ENCODE data around the gene ZNF773. TPM values are rescaled to one million over a fixed set of nuclear protein-coding genes. Genes with fewer than 3 reads are reported as not detected.

ZNF773 gene
- total and polyA plus RNA-seq, 10 of the 15 experiments (the other 5 are each of a cell fraction or from before 2014, with no cell fraction given) = 0.21 to 9.1 (median 6.7) TPM

DNA sequence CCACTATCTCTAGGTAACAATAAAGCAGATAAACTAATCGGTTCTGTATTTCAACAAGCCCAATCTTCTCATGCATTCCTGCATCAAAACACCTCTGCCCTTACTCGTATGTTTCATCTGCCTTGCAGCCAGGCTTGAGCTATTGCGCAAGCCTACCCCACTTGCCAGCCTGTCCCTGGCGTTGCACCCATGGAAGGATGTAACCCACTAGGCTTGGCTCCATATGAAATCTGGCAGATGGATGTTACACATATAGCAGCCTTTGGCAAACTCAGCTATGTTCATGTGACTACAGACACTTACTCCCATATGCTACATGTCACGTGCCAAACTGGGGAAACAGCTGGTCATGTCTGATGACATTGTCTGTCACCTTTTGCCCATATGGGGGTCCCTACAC, 15.5 kb downstream of the ZNF773 start:
- H3K4me3 ChIP-seq = no peak overlapping the region
- FAIRE-seq = no peak
- no peak for ATAC-seq
- H3K4me1 ChIP-seq (ENCODE audit: control insufficient read depth, insufficient read depth, low read length) = no peaks in the 10 kb centered on the region
- BruUV-seq (replicated peaks) = no TSS peak
- no peak for DNase-seq (ENCODE audit: low read depth, low spot score)
- no peaks in the 10 kb centered on the region for H3K36me3 ChIP-seq (ENCODE audit: control insufficient read depth in 2 of 2, insufficient read depth in 2 of 2, low read length in 1 of 2)
- SMC1A ChIA-PET (ENCODE audit: uncharacterized antibody, unreplicated experiment) = no interaction called here
- POLR2A ChIA-PET = no interaction called here
- intact Hi-C loops (cut with micrococcal nuclease; ENCODE audit: unreplicated experiment) (no loop called here), in situ Hi-C loops (cut with MboI) (no loop called here)
- peaks cover 9% of the 10 kb centered on the region; the same call in 2 of the 3 replicates for H3K9me3 ChIP-seq (replicated peaks; ENCODE audit: control insufficient read depth, insufficient read depth, low read length)
- H3K79me2 ChIP-seq (ENCODE audit: control insufficient read depth, insufficient read depth, low read length) = no peaks in the 10 kb centered on the region
- RAD21 ChIA-PET (ENCODE audit: unreplicated experiment) = no interaction called here
- 67% methylated on average over 5 of the region's 5 CpGs for WGBS (ENCODE audit: insufficient coverage, insufficient replicate concordance, low lambda C conversion rate, missing lambda C conversion rate)
- H3K4me2 ChIP-seq (ENCODE audit: control insufficient read depth, insufficient read depth) = no peak overlapping the region
- CTCF ChIA-PET = no interaction called here
- H3K27me3 ChIP-seq (replicated peaks in 1 of 2; ENCODE audit: control insufficient read depth in 2 of 2, insufficient read depth in 2 of 2, low read length in 1 of 2) = no peaks in the 10 kb centered on the region
- H2AFZ ChIP-seq (ENCODE audit: control insufficient read depth, low read depth, low read length) = no peak overlapping the region
- H4K20me1 ChIP-seq (ENCODE audit: control insufficient read depth, insufficient read depth) = no peaks in the 10 kb centered on the region
- no peak overlapping the region for H3K27ac ChIP-seq (ENCODE audit: control insufficient read depth, insufficient read depth)
- no peak overlapping the region for H3K9ac ChIP-seq (ENCODE audit: control insufficient read depth, insufficient read depth, low read length)
- TF ChIP-seq RBBP5 (conservative IDR thresholded peaks at IDR 0.05) (no peak), ZNF384 (IDR thresholded peaks at IDR 0.05; ENCODE audit: borderline replicate concordance, low read depth, low read length) (no peak), MEF2B (IDR thresholded peaks at IDR 0.05; ENCODE audit: partially characterized antibody, poor library complexity, severe bottlenecking) (no peak), SMAD5 (IDR thresholded peaks at IDR 0.05; ENCODE audit: low read depth) (no peak), CEBPB (IDR thresholded peaks at IDR 0.05; ENCODE audit: borderline replicate concordance in 1 of 2, low read depth in 2 of 2, low read length in 2 of 2) (no peak), SUZ12 (IDR thresholded peaks at IDR 0.05; ENCODE audit: unreplicated experiment) (no peak), NFXL1 (IDR thresholded peaks at IDR 0.05; ENCODE audit: borderline replicate concordance) (no peak), ETV6 (conservative IDR thresholded peaks at IDR 0.05 in 1 of 2, IDR thresholded peaks at IDR 0.05 in 1 of 2; ENCODE audit: borderline replicate concordance in 1 of 2, low read depth in 1 of 2) (no peak), BMI1 (IDR thresholded peaks at IDR 0.05; ENCODE audit: borderline replicate concordance) (no peak), RB1 (IDR thresholded peaks at IDR 0.05; ENCODE audit: borderline replicate concordance) (no peak), TBL1XR1 (IDR thresholded peaks at IDR 0.05; ENCODE audit: low read depth, low read length) (no peak), HDAC6 (IDR thresholded peaks at IDR 0.05; ENCODE audit: unreplicated experiment) (no peak), SP1 (IDR thresholded peaks at IDR 0.05; ENCODE audit: low read depth, low read length) (no peak), NR2F1 (conservative IDR thresholded peaks at IDR 0.05) (no peak)
- TF ChIP-seq, protein P1, sequence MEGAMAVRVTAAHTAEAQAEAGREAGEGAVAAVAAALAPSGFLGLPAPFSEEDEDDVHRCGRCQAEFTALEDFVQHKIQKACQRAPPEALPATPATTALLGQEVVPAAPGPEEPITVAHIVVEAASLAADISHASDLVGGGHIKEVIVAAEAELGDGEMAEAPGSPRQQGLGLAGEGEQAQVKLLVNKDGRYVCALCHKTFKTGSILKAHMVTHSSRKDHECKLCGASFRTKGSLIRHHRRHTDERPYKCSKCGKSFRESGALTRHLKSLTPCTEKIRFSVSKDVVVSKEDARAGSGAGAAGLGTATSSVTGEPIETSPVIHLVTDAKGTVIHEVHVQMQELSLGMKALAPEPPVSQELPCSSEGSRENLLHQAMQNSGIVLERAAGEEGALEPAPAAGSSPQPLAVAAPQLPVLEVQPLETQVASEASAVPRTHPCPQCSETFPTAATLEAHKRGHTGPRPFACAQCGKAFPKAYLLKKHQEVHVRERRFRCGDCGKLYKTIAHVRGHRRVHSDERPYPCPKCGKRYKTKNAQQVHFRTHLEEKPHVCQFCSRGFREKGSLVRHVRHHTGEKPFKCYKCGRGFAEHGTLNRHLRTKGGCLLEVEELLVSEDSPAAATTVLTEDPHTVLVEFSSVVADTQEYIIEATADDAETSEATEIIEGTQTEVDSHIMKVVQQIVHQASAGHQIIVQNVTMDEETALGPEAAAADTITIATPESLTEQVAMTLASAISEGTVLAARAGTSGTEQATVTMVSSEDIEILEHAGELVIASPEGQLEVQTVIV (IDR thresholded peaks at IDR 0.05; ENCODE audit: borderline replicate concordance, partially characterized antibody) = no peak
- TF ChIP-seq, protein P2, sequence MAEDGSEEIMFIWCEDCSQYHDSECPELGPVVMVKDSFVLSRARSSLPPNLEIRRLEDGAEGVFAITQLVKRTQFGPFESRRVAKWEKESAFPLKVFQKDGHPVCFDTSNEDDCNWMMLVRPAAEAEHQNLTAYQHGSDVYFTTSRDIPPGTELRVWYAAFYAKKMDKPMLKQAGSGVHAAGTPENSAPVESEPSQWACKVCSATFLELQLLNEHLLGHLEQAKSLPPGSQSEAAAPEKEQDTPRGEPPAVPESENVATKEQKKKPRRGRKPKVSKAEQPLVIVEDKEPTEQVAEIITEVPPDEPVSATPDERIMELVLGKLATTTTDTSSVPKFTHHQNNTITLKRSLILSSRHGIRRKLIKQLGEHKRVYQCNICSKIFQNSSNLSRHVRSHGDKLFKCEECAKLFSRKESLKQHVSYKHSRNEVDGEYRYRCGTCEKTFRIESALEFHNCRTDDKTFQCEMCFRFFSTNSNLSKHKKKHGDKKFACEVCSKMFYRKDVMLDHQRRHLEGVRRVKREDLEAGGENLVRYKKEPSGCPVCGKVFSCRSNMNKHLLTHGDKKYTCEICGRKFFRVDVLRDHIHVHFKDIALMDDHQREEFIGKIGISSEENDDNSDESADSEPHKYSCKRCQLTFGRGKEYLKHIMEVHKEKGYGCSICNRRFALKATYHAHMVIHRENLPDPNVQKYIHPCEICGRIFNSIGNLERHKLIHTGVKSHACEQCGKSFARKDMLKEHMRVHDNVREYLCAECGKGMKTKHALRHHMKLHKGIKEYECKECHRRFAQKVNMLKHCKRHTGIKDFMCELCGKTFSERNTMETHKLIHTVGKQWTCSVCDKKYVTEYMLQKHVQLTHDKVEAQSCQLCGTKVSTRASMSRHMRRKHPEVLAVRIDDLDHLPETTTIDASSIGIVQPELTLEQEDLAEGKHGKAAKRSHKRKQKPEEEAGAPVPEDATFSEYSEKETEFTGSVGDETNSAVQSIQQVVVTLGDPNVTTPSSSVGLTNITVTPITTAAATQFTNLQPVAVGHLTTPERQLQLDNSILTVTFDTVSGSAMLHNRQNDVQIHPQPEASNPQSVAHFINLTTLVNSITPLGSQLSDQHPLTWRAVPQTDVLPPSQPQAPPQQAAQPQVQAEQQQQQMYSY (CRISPR knock-in tag; IDR thresholded peaks at IDR 0.05) = no peak
- TF ChIP-seq, protein P3, sequence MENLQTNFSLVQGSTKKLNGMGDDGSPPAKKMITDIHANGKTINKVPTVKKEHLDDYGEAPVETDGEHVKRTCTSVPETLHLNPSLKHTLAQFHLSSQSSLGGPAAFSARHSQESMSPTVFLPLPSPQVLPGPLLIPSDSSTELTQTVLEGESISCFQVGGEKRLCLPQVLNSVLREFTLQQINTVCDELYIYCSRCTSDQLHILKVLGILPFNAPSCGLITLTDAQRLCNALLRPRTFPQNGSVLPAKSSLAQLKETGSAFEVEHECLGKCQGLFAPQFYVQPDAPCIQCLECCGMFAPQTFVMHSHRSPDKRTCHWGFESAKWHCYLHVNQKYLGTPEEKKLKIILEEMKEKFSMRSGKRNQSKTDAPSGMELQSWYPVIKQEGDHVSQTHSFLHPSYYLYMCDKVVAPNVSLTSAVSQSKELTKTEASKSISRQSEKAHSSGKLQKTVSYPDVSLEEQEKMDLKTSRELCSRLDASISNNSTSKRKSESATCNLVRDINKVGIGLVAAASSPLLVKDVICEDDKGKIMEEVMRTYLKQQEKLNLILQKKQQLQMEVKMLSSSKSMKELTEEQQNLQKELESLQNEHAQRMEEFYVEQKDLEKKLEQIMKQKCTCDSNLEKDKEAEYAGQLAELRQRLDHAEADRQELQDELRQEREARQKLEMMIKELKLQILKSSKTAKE (IDR thresholded peaks at IDR 0.05; ENCODE audit: low read depth, poor library complexity, severe bottlenecking) = no peak
